HepG2 (cell line): ENCODE results near the gene FN1. TPM values are rescaled to one million over a fixed set of nuclear protein-coding genes. Genes with fewer than 3 reads are reported as not detected.

Experiments used
- AGO2 ChIP-seq: fragments of 200-400 bp; formaldehyde crosslinking; optimal IDR thresholded peaks from 2 replicates; pipeline ENCODE3; 2017; ENCODE audit warnings: mild to moderate bottlenecking, low read depth, low read length, moderate library complexity
- BRCA1 ChIP-seq: sonication (generic); formaldehyde crosslinking; IDR thresholded peaks from 2 replicates; pipeline ENCODE4 v1.4.0; 2020; ENCODE audit warnings: missing genetic modification reagents
- DMAP1 ChIP-seq: IDR thresholded peaks from 2 replicates; pipeline ENCODE4 v1.6.1; 2016
- GABPB1 ChIP-seq: IDR thresholded peaks from 2 replicates; pipeline ENCODE4 v1.6.1; 2016; ENCODE audit warnings: mild to moderate bottlenecking, missing genetic modification reagents, moderate library complexity, missing compliant biosample characterization
- MBD4 ChIP-seq: IDR thresholded peaks from 2 replicates; pipeline ENCODE4 v1.6.1; 2012; ENCODE audit warnings: low read length, inconsistent platforms, borderline replicate concordance
- NR1H2 ChIP-seq: sonication (generic); formaldehyde crosslinking; IDR thresholded peaks from 2 replicates; pipeline ENCODE4 v1.8.1; 2022; ENCODE audit warnings: low read depth, missing genetic modification reagents, borderline replicate concordance
- POLR2A ChIP-seq, 2 experiments: IDR thresholded peaks; 2 replicates each; pipeline ENCODE4 v1.6.1; 2011; ENCODE audit warnings: low read depth in 2 of 2, low read length in 2 of 2, mild to moderate bottlenecking in 1 of 2, moderate library complexity in 1 of 2; ENCODE audit not compliant: insufficient read depth in 1 of 2
- RBFOX2 ChIP-seq: fragments of 200-400 bp; formaldehyde crosslinking; IDR thresholded peaks from 2 replicates; pipeline ENCODE4 v1.6.1; 2017; ENCODE audit warnings: low read depth, mild to moderate bottlenecking, low read length
- STAT6 ChIP-seq: sonication (generic); formaldehyde crosslinking; IDR thresholded peaks from 2 replicates; pipeline ENCODE4 v1.4.0; 2020; ENCODE audit warnings: missing genetic modification reagents, mild to moderate bottlenecking, borderline replicate concordance
- TARDBP ChIP-seq: sonication (generic); formaldehyde crosslinking; IDR thresholded peaks from 2 replicates; pipeline ENCODE4 v1.8.0; 2022; ENCODE audit warnings: mild to moderate bottlenecking, missing genetic modification reagents
- TOPORS ChIP-seq: sonication (generic); formaldehyde crosslinking; IDR thresholded peaks from 2 replicates; pipeline ENCODE4 v1.8.0; 2023; ENCODE audit warnings: mild to moderate bottlenecking, missing genetic modification reagents
- U2AF1 ChIP-seq: fragments of 200-400 bp; formaldehyde crosslinking; optimal IDR thresholded peaks from 2 replicates; pipeline ENCODE3; 2017; ENCODE audit warnings: mild to moderate bottlenecking, low read depth, low read length
- ZBTB21 ChIP-seq: sonication (generic); formaldehyde crosslinking; IDR thresholded peaks from 2 replicates; pipeline ENCODE4 v1.4.0; 2020; ENCODE audit warnings: missing genetic modification reagents
- ZBTB4 ChIP-seq: sonication (generic); formaldehyde crosslinking; IDR thresholded peaks from 2 replicates; pipeline ENCODE4 v1.4.0; 2020; ENCODE audit warnings: missing genetic modification reagents, mild to moderate bottlenecking, borderline replicate concordance
- ZC3H4 ChIP-seq: sonication (generic); formaldehyde crosslinking; IDR thresholded peaks from 2 replicates; pipeline ENCODE4 v1.4.0; 2020; ENCODE audit warnings: missing genetic modification reagents, borderline replicate concordance
- ZGPAT ChIP-seq: IDR thresholded peaks from 2 replicates; pipeline ENCODE4 v1.6.1; 2016; ENCODE audit warnings: mild to moderate bottlenecking
- ZMAT3 ChIP-seq: sonication (generic); formaldehyde crosslinking; conservative IDR thresholded peaks from 2 replicates; pipeline ENCODE4 v1.7.0; 2021; ENCODE audit warnings: missing genetic modification reagents
- ZNF431 ChIP-seq: sonication (generic); formaldehyde crosslinking; IDR thresholded peaks from 2 replicates; pipeline ENCODE4 v1.9.0; 2022; ENCODE audit warnings: missing genetic modification reagents, low read depth, mild to moderate bottlenecking, borderline replicate concordance
- ZNF792 ChIP-seq: IDR thresholded peaks from 2 replicates; pipeline ENCODE4 v1.6.1; 2016
- polyA plus RNA-seq, 8 experiments: library from polyadenylated mRNA; depleted of rRNA in 3 of 8; stranded (reverse) in 7 of 8; unstranded in 1 of 8; fragments of >200 nt; fragmentation: Illumina TruSeq in 4 of 8; extraction: Trizol in 4 of 8; gene quantifications; 2 replicates each; pipeline versions ENCODE4 v1.2.1 to v1.2.3, GENCODE V29; 2011 to 2016; ENCODE audit warnings: low read depth in 4 of 8, missing spikeins in 1 of 8, mixed read lengths in 1 of 8; ENCODE audit not compliant: insufficient read depth in 1 of 8
- total RNA-seq, 5 experiments: library from RNA; depleted of rRNA; stranded (reverse); fragments of >200 nt; fragmentation: Illumina TruSeq; extraction: Trizol; gene quantifications; 2 replicates each; pipeline ENCODE4 v1.2.3, GENCODE V29; 2016; ENCODE audit warnings: low read depth in 1 of 5

Gene FN1
- total and polyA plus RNA-seq, 2 of the 13 experiments (the other 11 are each of a cell fraction or from before 2014, with no cell fraction given), result 1,847 to 6,471 TPM

- TF ChIP-seq ZBTB21 (CRISPR knock-in tag), result no peak
- TF ChIP-seq STAT6 (CRISPR knock-in tag), result 0 out of 2 replicates have a peak, but pooled peaks have one; percentile 31
- 0 out of 2 replicates have a peak, but pooled peaks have one; percentile 34 for TF ChIP-seq ZNF792
- TF ChIP-seq POLR2A (IDR thresholded peaks at IDR 0.05; ENCODE audit: insufficient read depth in 1 of 2, low read depth in 2 of 2, low read length in 2 of 2), result peak in 1 of 2 experiments; percentile 9; a peak in 1 of 4 replicates
- peak; percentile 86 for TF ChIP-seq RBFOX2
- TF ChIP-seq ZC3H4 (CRISPR knock-in tag), result 0 out of 2 replicates have a peak, but pooled peaks have one; percentile 23
- no peak for TF ChIP-seq DMAP1
- TF ChIP-seq ZNF431 (CRISPR knock-in tag), result peak; percentile 33; the same call in 1 of the 2 replicates
- TF ChIP-seq ZGPAT (CRISPR knock-in tag), result no peak
- TF ChIP-seq TARDBP (CRISPR knock-in tag), result 0 out of 2 replicates have a peak, but pooled peaks have one; percentile 28
- 0 out of 2 replicates have a peak, but pooled peaks have one; percentile 17 for TF ChIP-seq MBD4
- TF ChIP-seq GABPB1 (CRISPR knock-in tag), result no peak
- no peak for TF ChIP-seq NR1H2 (CRISPR knock-in tag)
- 0 out of 2 replicates have a peak, but pooled peaks have one; percentile 17 for TF ChIP-seq ZMAT3 (CRISPR knock-in tag)
- 0 out of 2 replicates have a peak, but pooled peaks have one; percentile 36 for TF ChIP-seq BRCA1
- peak; percentile 95 for TF ChIP-seq U2AF1
- TF ChIP-seq ZBTB4 (CRISPR knock-in tag), result no peak
- TF ChIP-seq AGO2, result peak; percentile 46
- TF ChIP-seq TOPORS, result peak; percentile 30; the same call in 1 of the 2 replicates
Observed at GRCh38 chr2:215430528-215431187, 5.2 kb downstream of the FN1 start (continued).
